SK-N-SH (cell line): ENCODE results near the gene TNFRSF1B. TPM values are rescaled to one million over a fixed set of nuclear protein-coding genes. Genes with fewer than 3 reads are reported as not detected.

Experiments
- CTCF ChIA-PET: fragments of 300-600, 350-600 bp; formaldehyde crosslinking; extraction: SDS; loops from one replicate; lab custom pipeline; 2021; lab: Yijun Ruan, JAX
- POLR2A ChIA-PET: fragments of 350-600 bp; sonication (Branson Sonifier 250); formaldehyde crosslinking; extraction: SDS; loops from one replicate; lab custom pipeline; 2020; ENCODE audit warnings: antibody characterized with exemption, inconsistent platforms; lab: Yijun Ruan, JAX
- DNase-seq: peaks from one replicate; pipeline ENCODE4 v3.0.0; 2012
- H2AFZ ChIP-seq: fragments of 200-600 bp; sonication (generic); 2 replicates; pipeline ENCODE4 v1.8.1; 2016; ENCODE audit warnings: antibody characterized with exemption, mild to moderate bottlenecking, low read depth
- H3F3A ChIP-seq: fragments of 200-600 bp; sonication (generic); replicated peaks from 2 replicates; pipeline ENCODE3; 2016; ENCODE audit warnings: antibody characterized with exemption, mild to moderate bottlenecking; ENCODE audit not compliant: insufficient read depth
- H3K27ac ChIP-seq, 2 experiments: fragments of 200-500 bp in 1 of 2; fragments of 200-600 bp in 1 of 2; sonication (Bioruptor generic) in 1 of 2; sonication (generic), shearing (Covaris generic) in 1 of 2; 2 replicates each; pipeline versions ENCODE4 v1.5.1 to v1.6.1; 2014 to 2016; ENCODE audit warnings: low read depth in 2 of 2, inconsistent platforms in 1 of 2, low read length in 1 of 2, mild to moderate bottlenecking in 1 of 2, mixed read lengths in 1 of 2
- H3K27me3 ChIP-seq: fragments of 200-600 bp; sonication (generic), shearing (Covaris generic); 2 replicates; pipeline ENCODE4 v1.6.1; 2016; ENCODE audit warnings: mixed run types; ENCODE audit not compliant: insufficient read depth
- H3K36me3 ChIP-seq, 2 experiments: fragments of 200-500 bp in 1 of 2; fragments of 200-600 bp in 1 of 2; sonication (Bioruptor generic) in 1 of 2; sonication (generic) in 1 of 2; replicated peaks in 1 of 2; 2 replicates each; pipeline versions ENCODE3 to v1.5.1; 2014 to 2016; ENCODE audit warnings: low read length in 1 of 2, mild to moderate bottlenecking in 1 of 2; ENCODE audit not compliant: insufficient read depth in 2 of 2, control insufficient read depth in 1 of 2
- H3K4me1 ChIP-seq, 2 experiments: fragments of 200-500 bp in 1 of 2; fragments of 200-600 bp in 1 of 2; sonication (Bioruptor generic) in 1 of 2; sonication (generic), shearing (Covaris generic) in 1 of 2; 2 replicates each; pipeline versions ENCODE4 v1.5.1 to v1.6.1; 2014 to 2016; ENCODE audit warnings: low read depth in 1 of 2, low read length in 1 of 2, mixed run types in 1 of 2; ENCODE audit not compliant: insufficient read depth in 2 of 2, control insufficient read depth in 1 of 2
- H3K4me2 ChIP-seq: fragments of 200-600 bp; sonication (generic), shearing (Covaris generic); 2 replicates; pipeline ENCODE4 v1.6.1; 2017; ENCODE audit warnings: mixed run types
- H3K4me3 ChIP-seq, 2 experiments: fragments of 200-500 bp in 1 of 2; fragments of 200-600 bp in 1 of 2; sonication (Bioruptor generic) in 1 of 2; sonication (generic), shearing (Covaris generic) in 1 of 2; 2 replicates each; pipeline versions ENCODE4 v1.5.1 to v1.8.1; 2014 to 2016; ENCODE audit warnings: low read depth in 2 of 2, inconsistent platforms in 1 of 2, low read length in 1 of 2, mild to moderate bottlenecking in 1 of 2, mixed read lengths in 1 of 2, moderate library complexity in 1 of 2
- H3K79me2 ChIP-seq: fragments of 200-600 bp; sonication (generic); 2 replicates; pipeline ENCODE4 v1.8.1; 2017; ENCODE audit warnings: mild to moderate bottlenecking; ENCODE audit not compliant: insufficient read depth
- H3K9ac ChIP-seq: fragments of 200-600 bp; sonication (generic); 2 replicates; pipeline ENCODE4 v1.6.1; 2017; ENCODE audit warnings: mixed run types
- H3K9me2 ChIP-seq: fragments of 200-600 bp; sonication (generic); 2 replicates; pipeline ENCODE4 v1.6.1; 2017; ENCODE audit warnings: mixed run types
- H3K9me3 ChIP-seq: fragments of 200-600 bp; sonication (generic); 2 replicates; pipeline ENCODE4 v1.6.1; 2017; ENCODE audit warnings: mixed run types, mild to moderate bottlenecking, moderate library complexity
- H4K20me1 ChIP-seq: fragments of 200-600 bp; sonication (generic); 2 replicates; pipeline ENCODE4 v1.6.1; 2017; ENCODE audit warnings: mild to moderate bottlenecking, mixed run types; ENCODE audit not compliant: insufficient read depth
- ELF1 ChIP-seq: IDR thresholded peaks from 2 replicates; pipeline ENCODE4 v1.4.0; 2012
- EP300 ChIP-seq, 2 experiments: IDR thresholded peaks; 2 replicates each; pipeline versions ENCODE4 v1.4.0 to v1.6.1; 2012; ENCODE audit warnings: borderline replicate concordance in 1 of 2, low read depth in 1 of 2, low read length in 1 of 2
- EZH2phosphoT487 ChIP-seq: fragments of 200-600 bp; sonication (generic); IDR thresholded peaks from 2 replicates; pipeline ENCODE4 v1.6.1; 2017; ENCODE audit warnings: low read depth, mixed run types, mild to moderate bottlenecking, antibody characterized with exemption, moderate library complexity, borderline replicate concordance
- FOXJ3 ChIP-seq: sonication (generic); formaldehyde crosslinking; IDR thresholded peaks from 2 replicates; pipeline ENCODE4 v1.5.1; 2020; ENCODE audit warnings: mild to moderate bottlenecking, missing genetic modification reagents
- GABPA ChIP-seq: IDR thresholded peaks from 2 replicates; pipeline ENCODE4 v1.4.0; 2012; ENCODE audit warnings: low read depth, mild to moderate bottlenecking
- GATA2 ChIP-seq: sonication (generic); formaldehyde crosslinking; IDR thresholded peaks from 2 replicates; pipeline ENCODE4 v1.5.0; 2020; ENCODE audit warnings: mild to moderate bottlenecking, missing genetic modification reagents
- MAX ChIP-seq: IDR thresholded peaks from 2 replicates; pipeline ENCODE4 v1.4.0; 2012; ENCODE audit warnings: low read depth
- NFIC ChIP-seq: IDR thresholded peaks from 2 replicates; pipeline ENCODE4 v1.4.0; 2012; ENCODE audit warnings: borderline replicate concordance
- NRF1 ChIP-seq: IDR thresholded peaks from 2 replicates; pipeline ENCODE4 v1.6.1; 2012; ENCODE audit warnings: low read depth, mild to moderate bottlenecking, low read length
- POLR2AphosphoS5 ChIP-seq: IDR thresholded peaks from 2 replicates; pipeline ENCODE4 v1.6.1; 2012; ENCODE audit warnings: low read depth, low read length
- RCOR1 ChIP-seq: fragments of 150-350 bp; IDR thresholded peaks from 2 replicates; pipeline ENCODE4 v1.6.1; 2017; ENCODE audit warnings: antibody characterized with exemption, low read length
- REST ChIP-seq: IDR thresholded peaks from 2 replicates; pipeline ENCODE4 v1.6.1; 2012; ENCODE audit warnings: mild to moderate bottlenecking, low read depth, low read length, moderate library complexity
- RXRA ChIP-seq: IDR thresholded peaks from 2 replicates; pipeline ENCODE4 v1.4.0; 2012; ENCODE audit warnings: low read depth, mild to moderate bottlenecking, borderline replicate concordance
- SMC3 ChIP-seq: IDR thresholded peaks from 2 replicates; pipeline ENCODE4 v1.6.1; 2012; ENCODE audit warnings: low read depth, low read length, improper control_type of control experiment
- TAF1 ChIP-seq: IDR thresholded peaks from 2 replicates; pipeline ENCODE4 v1.6.1; 2012; ENCODE audit warnings: low read depth, mild to moderate bottlenecking, low read length, moderate library complexity, borderline replicate concordance
- TCF12 ChIP-seq: IDR thresholded peaks from 2 replicates; pipeline ENCODE4 v1.4.0; 2012
- TEAD4 ChIP-seq: IDR thresholded peaks from 2 replicates; pipeline ENCODE4 v1.4.0; 2012; ENCODE audit warnings: mild to moderate bottlenecking, borderline replicate concordance; ENCODE audit not compliant: insufficient read depth
- USF1 ChIP-seq: IDR thresholded peaks from 2 replicates; pipeline ENCODE4 v1.4.0; 2012; ENCODE audit warnings: low read depth, borderline replicate concordance
- YY1 ChIP-seq: IDR thresholded peaks from 2 replicates; pipeline ENCODE4 v1.4.0; 2012; ENCODE audit warnings: low read depth, mild to moderate bottlenecking
- ZBTB33 ChIP-seq: IDR thresholded peaks from 2 replicates; pipeline ENCODE4 v1.4.0; 2012; ENCODE audit warnings: low read depth, borderline replicate concordance
- WGBS: methylation state at CpG from one replicate; pipeline ENCODE4 v1.1.6; 2017; ENCODE audit warnings: low lambda C conversion rate; 5-methylcytosine and 5-hydroxymethylcytosine counted together
- polyA plus RNA-seq, 3 experiments: library from polyadenylated mRNA; depleted of rRNA; stranded (reverse); fragments of >200 nt; gene quantifications; 2 replicates each; pipeline ENCODE4 v1.2.3, GENCODE V29; 2012

The TNFRSF1B gene
- polyA plus RNA-seq, 1 of the 3 experiments (the other 2 are of a cell fraction) = 0.36 TPM

- no peaks in the 10 kb centered on the region for H3K27me3 ChIP-seq
- no peak overlapping the region for H3K4me3 ChIP-seq
- H2AFZ ChIP-seq = no peak overlapping the region
- no peak overlapping the region for H3K27ac ChIP-seq
- TF ChIP-seq RXRA (no peak), EP300 (IDR thresholded peaks at IDR 0.05; ENCODE audit: borderline replicate concordance in 1 of 2, low read depth in 1 of 2, low read length in 1 of 2) (no peak), ELF1 (no peak), NRF1 (no peak), POLR2AphosphoS5 (no peak), EZH2phosphoT487 (no peak), GABPA (no peak), MAX (no peak), TCF12 (no peak), YY1 (no peak)
- H3K4me2 ChIP-seq = no peak overlapping the region
- peaks cover 0 to 6% of the 10 kb centered on the region in 2 experiments; a peak in 1 of 4 replicates for H3K4me1 ChIP-seq
- no peaks in the 10 kb centered on the region for H4K20me1 ChIP-seq
- H3K36me3 ChIP-seq = no peaks in the 10 kb centered on the region
- DNase-seq = no peak
- H3K79me2 ChIP-seq = no peaks in the 10 kb centered on the region
- H3K9me3 ChIP-seq = no peaks in the 10 kb centered on the region
- no peaks in the 10 kb centered on the region for H3F3A ChIP-seq
- CTCF ChIA-PET = interaction anchor here (1.0 to 3.9 kb wide), 4 partner anchors 11 to 58 kb away, joined by 3 to 34 read pairs (median 6); no protein-coding TSS in a partner anchor
- POLR2A ChIA-PET = no interaction called here
- WGBS = 74% methylated on average over 8 of the region's 9 CpGs
- no peak overlapping the region for H3K9ac ChIP-seq
- no peaks in the 10 kb centered on the region for H3K9me2 ChIP-seq
Measured at GRCh38 chr1:12150456-12151200, 16.2 kb upstream of the TNFRSF1B start.

GRCh38 chr1:12151465-12151864, 15.3 kb upstream of the TNFRSF1B start:
- no peaks in the 10 kb centered on the region for H4K20me1 ChIP-seq
- POLR2A ChIA-PET = no interaction called here
- H2AFZ ChIP-seq = no peak overlapping the region
- 84% methylated on average over 2 of the region's 2 CpGs for WGBS
- peaks cover 0 to 6% of the 10 kb centered on the region in 2 experiments; a peak in 1 of 4 replicates for H3K4me1 ChIP-seq
- no peaks in the 10 kb centered on the region for H3K9me2 ChIP-seq
- no peaks in the 10 kb centered on the region for H3F3A ChIP-seq
- no peak for DNase-seq
- H3K27ac ChIP-seq = no peak overlapping the region
- CTCF ChIA-PET = interaction anchor here (1.0 to 3.9 kb wide), 2 partner anchors 27 to 45 kb away, joined by 4 to 34 read pairs; no protein-coding TSS in a partner anchor
- H3K9me3 ChIP-seq = no peaks in the 10 kb centered on the region
- H3K27me3 ChIP-seq = no peaks in the 10 kb centered on the region
- no peaks in the 10 kb centered on the region for H3K36me3 ChIP-seq
- no peak overlapping the region for H3K4me2 ChIP-seq
- H3K79me2 ChIP-seq = no peaks in the 10 kb centered on the region
- H3K9ac ChIP-seq = no peak overlapping the region
- no peak overlapping the region for H3K4me3 ChIP-seq
- TF ChIP-seq EP300 (IDR thresholded peaks at IDR 0.05; ENCODE audit: borderline replicate concordance in 1 of 2, low read depth in 1 of 2, low read length in 1 of 2) (no peak), ZBTB33 (no peak), NFIC (no peak), REST (no peak), RCOR1 (no peak), SMC3 (no peak), GATA2 (CRISPR knock-in tag) (no peak), TEAD4 (no peak), RXRA (no peak), USF1 (no peak), TAF1 (no peak), FOXJ3 (CRISPR knock-in tag) (no peak), POLR2AphosphoS5 (no peak)
